ENCODE data around the gene CHRNA10. TPM values are rescaled to one million over a fixed set of nuclear protein-coding genes. Genes with fewer than 3 reads are reported as not detected.

The CHRNA10 gene
- total RNA-seq, 1 experiment from 2014 or later = 3.0 TPM

- ChIA-PET CTCF (no interaction called here), POLR2A (no interaction called here), RAD21 (ENCODE audit: low non-redundant PET in 1 of 2, low total read pairs in 2 of 2, uncharacterized antibody in 2 of 2, unreplicated experiment in 2 of 2) (no interaction called here)
- ATAC-seq (no peak), DNase-seq (ENCODE audit: low read depth, low spot score) (no peak)
- H3K27ac ChIP-seq (ENCODE audit: low read depth, low read length) = no peak overlapping the region
- no peaks in the 10 kb centered on the region for H3K9me2 ChIP-seq (ENCODE audit: insufficient read depth)
- BruUV-seq (replicated peaks) = no TSS peak
- H3K9ac ChIP-seq (ENCODE audit: low read length) = no peak overlapping the region
- no peak overlapping the region for H2AFZ ChIP-seq (ENCODE audit: low read depth, low read length, poor library complexity, severe bottlenecking)
- intact Hi-C loops (cut with micrococcal nuclease) = no loop called here
- H3K79me2 ChIP-seq (ENCODE audit: insufficient read depth, low read length) = peaks cover 50% of the 10 kb centered on the region
- no peaks in the 10 kb centered on the region for H3K9me3 ChIP-seq (ENCODE audit: control insufficient read depth in 1 of 2, insufficient read depth in 1 of 2, low read depth in 1 of 2, low read length in 2 of 2)
- H3K27me3 ChIP-seq (ENCODE audit: insufficient read depth, low read length) = no peaks in the 10 kb centered on the region
- H3K36me3 ChIP-seq (ENCODE audit: control insufficient read depth in 1 of 2, insufficient read depth in 2 of 2, low read length in 2 of 2) = peaks cover 53 to 57% of the 10 kb centered on the region in 2 experiments
- H3K4me3 ChIP-seq (replicated peaks in 1 of 2; ENCODE audit: low read depth in 1 of 2, low read length in 2 of 2) = no peak overlapping the region
- no peaks in the 10 kb centered on the region for H3K4me1 ChIP-seq (ENCODE audit: control insufficient read depth in 1 of 2, insufficient read depth in 2 of 2, low read length in 2 of 2)
- no peak for TF ChIP-seq EZH2 (IDR thresholded peaks at IDR 0.05)
- no peak for TF ChIP-seq ATF3 (IDR thresholded peaks at IDR 0.05)
- no peak for TF ChIP-seq SRF (IDR thresholded peaks at IDR 0.05; ENCODE audit: low read depth)
- no peak for TF ChIP-seq EZH2phosphoT487 (IDR thresholded peaks at IDR 0.05; ENCODE audit: borderline replicate concordance)
- no peak for TF ChIP-seq CBX3 (IDR thresholded peaks at IDR 0.05; ENCODE audit: low read depth)
- TF ChIP-seq SP1 (IDR thresholded peaks at IDR 0.05; ENCODE audit: low read depth) = no peak
- no peaks in the 10 kb centered on the region for H4K20me1 ChIP-seq (ENCODE audit: insufficient read depth)
- H3K4me2 ChIP-seq (ENCODE audit: low read length) = no peak overlapping the region
Measured at GRCh38 chr11:3712274-3712673, 41.1 kb upstream of the CHRNA10 start.

GRCh38 chr11:3710485-3711259 is 39.5 kb upstream of the CHRNA10 start:
- no TSS peak for BruUV-seq (replicated peaks)
- H3K36me3 ChIP-seq (ENCODE audit: control insufficient read depth in 1 of 2, insufficient read depth in 2 of 2, low read length in 2 of 2) = peaks cover 50 to 56% of the 10 kb centered on the region in 2 experiments
- ChIA-PET RAD21 (ENCODE audit: low non-redundant PET in 1 of 2, low total read pairs in 2 of 2, uncharacterized antibody in 2 of 2, unreplicated experiment in 2 of 2) (no interaction called here), POLR2A (no interaction called here), CTCF (no interaction called here)
- H3K9me3 ChIP-seq (ENCODE audit: control insufficient read depth in 1 of 2, insufficient read depth in 1 of 2, low read depth in 1 of 2, low read length in 2 of 2) = no peaks in the 10 kb centered on the region
- no peaks in the 10 kb centered on the region for H3K27me3 ChIP-seq (ENCODE audit: insufficient read depth, low read length)
- H3K4me1 ChIP-seq (ENCODE audit: control insufficient read depth in 1 of 2, insufficient read depth in 2 of 2, low read length in 2 of 2) = no peaks in the 10 kb centered on the region
- H3K79me2 ChIP-seq (ENCODE audit: insufficient read depth, low read length) = peaks cover 61% of the 10 kb centered on the region
- intact Hi-C loops (cut with micrococcal nuclease) = no loop called here
- H3K9me2 ChIP-seq (ENCODE audit: insufficient read depth) = no peaks in the 10 kb centered on the region
- no peak overlapping the region for H3K4me2 ChIP-seq (ENCODE audit: low read length)
- ATAC-seq (no peak), DNase-seq (ENCODE audit: low read depth, low spot score) (no peak)
- H4K20me1 ChIP-seq (ENCODE audit: insufficient read depth) = no peaks in the 10 kb centered on the region
- H2AFZ ChIP-seq (ENCODE audit: low read depth, low read length, poor library complexity, severe bottlenecking) = no peak overlapping the region
- no peak overlapping the region for H3K27ac ChIP-seq (ENCODE audit: low read depth, low read length)
- no peak overlapping the region for H3K4me3 ChIP-seq (replicated peaks in 1 of 2; ENCODE audit: low read depth in 1 of 2, low read length in 2 of 2)
- no peak overlapping the region for H3K9ac ChIP-seq (ENCODE audit: low read length)
- no peak for TF ChIP-seq YY1 (IDR thresholded peaks at IDR 0.05; ENCODE audit: extremely low read depth, insufficient replicate concordance, low read depth, low read length)
- TF ChIP-seq ATF3 (IDR thresholded peaks at IDR 0.05) = no peak
- TF ChIP-seq ELF1 (IDR thresholded peaks at IDR 0.05; ENCODE audit: borderline replicate concordance, low read depth) = no peak
- no peak for TF ChIP-seq CEBPB (IDR thresholded peaks at IDR 0.05; ENCODE audit: low read depth)
- TF ChIP-seq CBX3 (IDR thresholded peaks at IDR 0.05; ENCODE audit: low read depth) = no peak
- no peak for TF ChIP-seq SP1 (IDR thresholded peaks at IDR 0.05; ENCODE audit: low read depth)
- TF ChIP-seq EGR1 (IDR thresholded peaks at IDR 0.05; ENCODE audit: low read depth) = no peak
- no peak for TF ChIP-seq JUND (IDR thresholded peaks at IDR 0.05)
- no peak for TF ChIP-seq EZH2 (IDR thresholded peaks at IDR 0.05)
- TF ChIP-seq MAX (IDR thresholded peaks at IDR 0.05) = no peak
- TF ChIP-seq POLR2A (IDR thresholded peaks at IDR 0.05; ENCODE audit: borderline replicate concordance, extremely low read depth, insufficient read depth, insufficient read length) = no peak
- no peak for TF ChIP-seq RAD21 (IDR thresholded peaks at IDR 0.05; ENCODE audit: low read depth)
- TF ChIP-seq REST (IDR thresholded peaks at IDR 0.05; ENCODE audit: low read depth) = no peak

Measured in HCT116 (cell line).